Activated CD8-positive, alpha-beta memory T cell treated with anti-CD3 and anti-CD28 coated beads, Interleukin-2, amount 50 U/mL, for 24 hours (primary cell): ENCODE results near the gene HIVEP2.

Experiments
- DNase-seq: peaks from one replicate; pipeline ENCODE4 v3.0.0-alpha.2; 2020; ENCODE audit errors: extremely low read depth

HIVEP2 gene

DNA sequence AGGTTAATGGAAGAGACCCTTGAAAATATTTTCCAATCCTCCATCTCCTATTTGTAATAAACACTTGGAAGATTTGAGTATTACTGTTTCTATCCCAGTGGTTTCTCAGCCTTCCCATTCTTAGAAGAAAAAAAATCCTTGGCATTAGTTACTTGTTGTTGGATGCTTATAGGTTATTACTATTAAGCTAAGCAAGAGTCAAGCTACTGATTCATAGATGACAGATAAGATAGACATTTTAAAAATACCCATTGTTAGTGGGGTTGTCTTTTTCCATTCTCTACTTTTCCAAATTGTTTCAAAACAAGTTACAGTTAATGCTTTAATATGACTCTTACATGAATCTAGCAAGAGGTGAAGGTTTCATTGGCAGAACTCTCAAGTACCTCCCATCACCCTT lies 158.5 kb downstream of the HIVEP2 start:
- no peak for DNase-seq

DNA sequence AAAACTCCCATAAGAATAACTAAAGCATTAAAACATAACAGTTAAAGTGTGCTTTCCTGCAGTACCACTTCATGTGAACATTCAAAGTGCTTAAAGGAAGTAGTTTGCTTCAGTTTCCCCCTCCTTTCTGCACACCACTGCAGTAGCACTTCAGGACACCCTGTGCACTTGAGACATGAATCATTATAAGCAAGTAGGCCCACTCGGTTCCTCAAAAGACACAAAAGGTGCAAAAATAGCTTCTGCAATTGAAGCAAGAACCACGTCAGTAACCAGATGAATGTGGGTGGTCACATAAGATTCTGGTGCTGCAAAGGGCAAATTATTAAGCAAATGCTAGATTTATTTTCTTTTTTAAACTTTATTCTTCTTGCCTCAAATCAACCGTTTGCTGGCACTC lies 160.6 kb downstream of the HIVEP2 start:
- no peak for DNase-seq

GRCh38 chr6:142783499-142783898 lies 161.5 kb downstream of the HIVEP2 start:
- DNase-seq = no peak

DNA sequence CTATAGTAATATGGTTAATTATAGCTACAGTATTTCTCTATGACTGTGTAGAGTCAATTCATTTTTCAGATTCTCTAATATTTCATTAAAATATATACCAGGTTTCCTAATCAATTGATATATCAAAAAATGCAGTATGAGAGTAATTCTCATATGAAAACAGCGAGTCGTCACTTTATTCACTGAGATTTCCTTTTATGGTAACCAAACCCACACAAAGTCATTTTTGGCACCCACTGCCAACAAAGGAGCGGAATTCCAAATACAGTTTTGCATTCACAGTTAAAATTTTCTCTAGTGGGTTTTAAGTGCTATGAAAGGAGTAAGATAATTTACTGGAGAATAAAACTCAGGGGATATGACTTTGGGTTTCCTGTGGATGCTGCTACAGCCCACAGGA lies 163.8 kb downstream of the HIVEP2 start:
- no peak for DNase-seq

- no peak for DNase-seq
These were observed 170.9 kb downstream of the HIVEP2 start for GRCh38 chr6:142773859-142774648.

GRCh38 chr6:142773324-142773723 lies 171.7 kb downstream of the HIVEP2 start:
- no peak for DNase-seq

GRCh38 chr6:142771162-142771561 lies 173.8 kb downstream of the HIVEP2 start:
- DNase-seq = no peak

DNA sequence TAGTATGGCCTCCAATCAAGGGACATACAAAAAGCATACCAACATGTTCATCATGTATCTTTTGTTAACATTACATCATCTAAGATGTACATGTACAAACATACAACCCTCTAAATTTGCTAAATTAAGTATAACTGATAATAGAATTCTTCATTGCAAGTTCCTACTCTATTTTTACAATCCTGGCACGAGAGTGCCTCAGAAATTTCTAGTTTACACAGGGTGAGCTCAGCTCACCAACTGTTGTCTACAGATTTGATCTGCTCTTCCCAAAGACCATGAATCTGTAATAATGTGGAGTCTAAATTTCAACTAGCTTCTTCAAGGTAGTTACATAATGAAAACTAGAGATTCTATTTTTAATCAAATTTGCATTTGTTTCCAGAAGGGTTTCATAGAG lies 179.7 kb downstream of the HIVEP2 start:
- DNase-seq = no peak

- no peak for DNase-seq
These were observed 180.7 kb downstream of the HIVEP2 start for GRCh38 chr6:142764311-142764710.

- no peak for DNase-seq
These were observed 181.8 kb downstream of the HIVEP2 start for GRCh38 chr6:142763205-142763604.

DNA sequence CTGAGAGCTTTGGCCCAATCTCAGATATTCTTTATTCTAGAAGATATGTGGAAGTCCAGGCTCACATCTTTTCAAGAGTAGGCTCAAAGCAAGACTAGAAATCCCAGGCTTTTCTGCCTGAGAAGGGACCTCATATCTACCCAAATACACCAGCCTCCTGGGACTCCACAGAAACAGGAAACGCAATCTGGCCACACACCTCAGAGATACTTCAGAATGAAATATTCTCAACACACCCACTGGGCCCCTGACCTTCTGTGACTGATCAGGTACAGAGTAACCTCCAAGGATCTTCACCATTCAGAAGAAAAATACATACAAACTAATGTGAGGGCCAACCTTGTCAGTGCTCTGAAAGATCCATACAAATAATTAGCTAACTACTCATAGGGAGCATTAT lies 183.2 kb downstream of the HIVEP2 start:
- DNase-seq = no peak

DNA sequence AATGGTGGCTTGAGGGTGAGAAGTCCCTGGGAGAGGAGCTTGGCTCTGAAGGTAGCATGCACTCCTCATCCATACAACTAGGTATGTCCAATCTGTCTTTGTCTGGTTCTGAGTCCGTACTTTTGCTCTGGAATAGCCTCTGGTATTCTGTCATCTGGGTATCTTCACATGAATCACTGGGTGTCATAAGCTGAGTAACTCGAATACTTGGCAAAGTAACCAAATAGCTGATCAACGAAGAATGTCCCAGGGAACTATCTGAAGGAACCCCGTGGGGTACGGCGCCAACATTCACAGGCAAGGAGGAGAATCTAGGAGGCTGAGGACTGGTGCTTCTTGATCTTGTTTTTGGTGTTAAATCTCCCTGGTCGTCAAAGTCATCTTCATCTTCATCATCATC lies 184.8 kb downstream of the HIVEP2 start:
- DNase-seq = no peak

GRCh38 chr6:142758629-142759025 lies 186.3 kb downstream of the HIVEP2 start:
- DNase-seq = no peak

DNA sequence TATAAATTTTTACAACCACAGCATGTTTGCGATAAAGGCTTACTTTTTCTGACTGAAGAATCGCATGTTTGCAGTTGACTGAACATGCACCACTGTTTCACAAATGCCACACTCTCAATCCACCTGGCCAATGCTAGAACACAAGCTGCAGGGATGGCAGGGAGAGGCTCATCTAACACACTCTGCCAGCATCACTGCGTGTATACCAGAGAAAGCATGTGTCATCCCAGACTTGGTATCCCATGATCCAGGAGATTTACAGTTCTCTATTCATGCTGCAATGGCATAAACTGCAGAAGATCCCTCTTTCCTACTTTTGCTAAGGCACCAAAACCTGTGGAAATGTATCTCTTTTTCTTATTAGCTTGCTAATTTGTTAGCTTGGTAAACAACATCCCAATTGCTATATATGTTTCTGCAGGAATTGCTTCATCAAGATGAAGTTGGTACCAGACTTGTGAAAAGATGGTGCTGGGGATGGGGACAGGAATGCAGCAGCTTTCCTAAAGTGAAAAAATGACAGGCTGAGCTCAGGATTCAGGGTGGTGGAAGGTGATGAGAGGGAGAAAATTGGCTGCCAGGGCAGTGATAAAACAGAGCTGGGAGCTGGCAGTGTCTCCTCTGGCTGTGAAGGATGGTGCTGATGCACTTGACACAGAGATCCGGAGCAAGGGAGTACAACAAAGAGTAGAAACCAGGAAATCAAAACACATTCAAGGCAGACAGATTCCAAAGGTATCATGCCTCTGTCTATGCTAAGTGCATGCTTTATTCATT lies 186.9 kb downstream of the HIVEP2 start:
- DNase-seq = no peak

- DNase-seq = no peak
These were observed 188.8 kb downstream of the HIVEP2 start for GRCh38 chr6:142756215-142756630.

- no peak for DNase-seq
These were observed 191.8 kb downstream of the HIVEP2 start for GRCh38 chr6:142753196-142753595.

GRCh38 chr6:142752348-142752747 lies 192.6 kb downstream of the HIVEP2 start:
- no peak for DNase-seq

DNA sequence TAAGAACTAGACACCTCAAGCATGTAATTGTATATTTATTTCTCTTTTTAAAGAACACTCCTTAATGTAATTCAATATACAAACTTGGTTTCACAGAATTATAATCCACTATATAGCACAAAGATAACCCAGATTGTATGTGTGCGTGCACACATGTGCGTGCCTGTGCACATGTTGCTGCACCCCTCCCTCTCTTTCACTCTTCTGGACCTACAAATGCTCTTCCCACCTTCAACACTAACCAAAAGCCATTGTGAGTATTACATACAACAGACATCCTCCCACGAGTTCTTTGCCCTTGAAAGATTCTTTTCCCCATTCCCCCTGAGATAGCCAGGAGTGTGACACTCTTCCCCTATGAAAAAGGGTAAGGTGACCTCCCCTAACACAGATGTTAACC lies 193.5 kb downstream of the HIVEP2 start:
- no peak for DNase-seq

GRCh38 chr6:142750998-142751397 lies 194.0 kb downstream of the HIVEP2 start:
- no peak for DNase-seq

GRCh38 chr6:142749556-142749955 lies 195.4 kb downstream of the HIVEP2 start:
- no peak for DNase-seq

DNA sequence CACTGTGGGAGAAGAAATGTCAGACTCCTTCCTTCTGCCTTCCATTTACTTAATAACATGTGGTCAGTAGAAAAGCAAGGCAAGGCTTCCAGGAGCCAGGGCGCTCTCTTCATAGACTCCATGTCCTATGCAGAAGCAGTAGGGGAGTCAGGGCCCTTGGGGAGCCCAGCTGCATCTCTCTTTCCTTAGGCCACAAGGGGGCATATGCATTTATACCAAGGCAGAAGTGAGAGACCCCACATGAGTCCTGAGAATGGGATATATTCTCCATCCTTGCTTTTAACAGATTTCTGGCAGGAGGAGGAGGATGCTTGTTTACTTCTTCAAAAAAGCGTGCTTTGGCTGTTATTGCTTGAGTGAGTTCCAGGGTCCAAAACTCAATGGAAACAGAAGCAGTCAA lies 198.5 kb downstream of the HIVEP2 start:
- no peak for DNase-seq

DNA sequence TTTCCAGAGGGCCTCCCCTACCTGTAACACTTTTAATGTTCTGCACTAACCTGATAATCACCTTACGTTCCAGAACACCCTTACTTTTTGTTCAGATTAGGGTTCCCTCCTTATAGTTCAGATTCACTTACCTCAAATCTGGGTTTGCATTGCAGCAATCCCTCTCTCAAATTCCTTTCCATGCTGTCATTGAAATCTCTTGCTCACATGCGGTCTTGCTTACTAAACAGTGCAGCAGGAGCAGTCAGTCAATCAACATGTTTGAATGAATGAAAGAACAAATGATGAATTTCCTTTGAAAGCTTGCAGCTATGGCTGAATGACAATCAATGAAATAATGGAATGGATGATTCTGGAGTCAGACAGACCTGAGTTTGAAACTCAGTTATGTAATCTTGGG lies 200.1 kb downstream of the HIVEP2 start:
- DNase-seq = no peak

GRCh38 chr6:142740449-142740848 lies 204.5 kb downstream of the HIVEP2 start:
- DNase-seq = no peak
